Cortex of kidney (tissue), 1 donor: ENCODE data around the gene CLECL1.
"Not testable (repeated sequence)": the region's sequence is repeated elsewhere in the genome, so short reads cannot be mapped to it uniquely, and the experiment has no call there.

Experiments used
- DNase-seq: peaks from one replicate; lab custom pipeline; 2025; lab: John Stamatoyannopoulos, UW

CLECL1 gene

DNA sequence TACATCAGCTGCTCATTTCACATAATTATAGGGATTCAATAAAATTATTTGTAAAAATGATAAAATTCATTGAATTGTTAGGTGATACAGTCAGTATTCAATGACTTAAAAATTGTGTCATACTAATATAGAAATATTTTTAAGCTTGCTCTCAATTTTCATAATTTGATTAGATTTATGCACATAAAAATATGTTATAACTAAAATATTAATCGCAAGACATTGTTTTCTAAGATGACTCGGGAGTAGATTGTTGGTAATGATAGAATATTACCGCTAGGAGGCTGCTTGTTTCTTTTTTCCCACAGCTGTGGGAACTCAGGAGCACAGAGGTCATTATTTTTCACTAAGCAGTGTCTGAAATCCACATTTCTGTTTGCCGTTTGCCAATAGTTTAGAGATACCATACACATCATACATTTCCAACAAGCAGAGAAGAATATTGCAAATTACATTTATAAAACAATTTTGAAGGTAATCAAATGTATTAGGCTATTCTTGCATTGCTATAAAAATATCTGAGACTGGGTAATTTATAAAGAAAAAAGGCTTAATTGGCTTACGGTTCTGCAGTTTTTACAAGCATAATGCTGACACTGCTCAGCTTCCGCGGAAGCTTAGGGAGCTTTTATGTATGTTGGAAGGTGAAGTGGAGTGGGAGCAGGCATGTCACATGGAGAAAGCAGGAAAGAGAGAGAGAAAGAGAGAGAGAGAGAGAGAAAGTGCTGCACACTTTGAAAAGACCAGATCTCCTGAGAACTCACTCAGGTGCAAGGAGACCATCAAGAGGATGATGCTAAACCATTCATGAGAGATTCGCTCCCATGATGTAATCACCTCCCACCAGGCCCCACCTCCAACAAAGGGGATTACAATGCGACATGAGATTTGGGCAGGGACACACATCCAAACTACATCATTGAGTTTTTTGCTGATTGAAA lies 18.6 kb upstream of the CLECL1 start:
- no peak for DNase-seq

DNA sequence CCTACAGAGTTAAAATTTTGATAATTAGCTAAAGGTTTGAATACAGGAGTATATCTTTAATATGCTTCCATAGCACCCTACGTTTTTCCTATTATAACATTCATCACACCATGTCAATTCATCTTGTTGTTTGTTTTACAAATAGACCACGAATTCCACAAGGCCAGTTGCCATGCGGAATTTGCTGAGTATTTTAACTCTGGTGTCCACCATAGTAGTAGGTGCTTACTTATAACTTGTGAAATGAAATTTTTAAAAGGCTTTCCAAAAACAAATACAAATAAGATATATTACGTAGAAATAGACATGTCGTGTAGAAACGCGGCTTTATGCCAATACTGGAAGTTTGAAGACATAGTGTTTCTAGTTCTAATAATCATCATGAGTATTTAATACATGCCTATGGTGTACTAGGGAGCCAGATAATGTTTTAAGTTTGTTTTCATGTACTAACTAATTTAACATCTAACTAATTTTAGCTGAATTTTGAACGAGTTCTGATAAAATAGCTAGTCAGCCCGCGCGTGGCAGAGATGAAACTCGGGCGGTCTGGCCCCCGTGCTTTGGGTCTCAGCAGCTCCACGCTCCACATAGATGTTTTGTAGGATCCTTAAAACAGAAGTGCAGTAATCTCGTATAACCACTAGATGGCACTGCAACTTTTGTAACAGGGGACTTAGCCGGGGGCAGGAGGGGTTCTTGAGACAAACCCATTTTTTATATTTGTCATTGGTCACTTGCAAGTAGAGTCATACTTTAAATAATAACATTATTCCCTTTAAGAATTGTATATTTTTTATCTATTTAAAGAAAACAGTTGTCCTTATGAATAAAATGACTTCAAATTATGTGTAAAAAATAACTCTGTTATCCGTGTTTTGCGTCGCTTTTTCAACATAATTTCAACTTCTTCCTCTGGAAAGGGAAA lies 17.6 kb upstream of the CLECL1 start:
- no peak for DNase-seq

DNA sequence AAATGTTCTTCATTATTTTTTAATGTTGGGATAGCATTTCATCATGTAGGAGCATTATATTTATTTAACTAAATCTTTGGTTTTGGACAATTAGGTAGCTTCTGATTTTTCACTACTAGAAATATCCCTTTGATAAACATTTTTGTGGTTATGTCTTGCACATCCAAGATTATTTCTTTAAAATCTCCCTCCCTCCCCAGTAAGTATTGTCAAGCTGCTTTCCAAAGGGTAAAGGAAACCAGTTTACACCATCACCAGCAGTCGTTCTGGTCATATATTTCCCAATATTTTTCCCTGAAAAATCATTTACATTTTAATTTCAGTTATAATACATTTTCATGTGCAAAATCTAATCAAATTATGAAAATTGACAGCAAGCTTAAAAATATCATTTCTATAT lies 16.7 kb upstream of the CLECL1 start:
- DNase-seq, result no peak

DNA sequence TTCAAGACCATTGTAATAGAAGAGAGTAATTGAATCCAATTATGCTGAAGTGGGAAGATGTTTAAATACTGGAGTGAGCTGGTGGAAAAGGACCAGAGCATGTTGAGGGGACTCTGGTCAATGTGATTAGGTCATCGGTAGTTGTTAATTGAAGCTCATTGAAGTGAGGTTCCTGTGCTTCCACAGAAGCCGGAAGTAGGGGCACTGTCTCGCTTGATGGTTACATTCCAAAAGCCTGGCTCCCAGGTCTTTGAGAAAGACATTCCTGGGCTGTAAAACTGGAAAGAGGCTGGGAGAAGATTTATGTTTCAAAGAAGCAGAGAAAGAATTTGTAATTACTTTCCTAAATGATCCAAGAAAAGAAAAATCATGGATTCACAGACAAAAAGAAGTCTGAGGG lies 12.3 kb upstream of the CLECL1 start:
- no peak for DNase-seq

DNA sequence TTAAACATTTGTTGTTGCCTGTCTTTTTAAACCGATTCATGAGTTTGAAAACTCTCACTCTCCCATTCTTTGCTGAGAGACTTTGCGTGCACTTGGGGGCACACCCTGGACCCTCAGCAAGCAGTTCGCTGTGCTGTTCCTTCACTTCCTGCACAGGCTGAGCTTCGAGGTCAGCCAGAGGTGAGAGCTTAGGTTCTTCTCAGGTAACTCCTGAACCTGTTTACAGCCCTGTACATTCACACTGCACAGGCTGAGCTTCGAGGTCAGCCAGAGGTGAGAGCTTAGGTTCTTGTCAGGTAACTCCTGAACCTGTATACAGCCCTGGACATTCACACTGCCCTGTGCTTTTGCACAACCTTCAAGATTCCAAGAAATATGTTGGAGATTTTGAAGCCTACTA lies 9.8 kb upstream of the CLECL1 start:
- no peak for DNase-seq

DNA sequence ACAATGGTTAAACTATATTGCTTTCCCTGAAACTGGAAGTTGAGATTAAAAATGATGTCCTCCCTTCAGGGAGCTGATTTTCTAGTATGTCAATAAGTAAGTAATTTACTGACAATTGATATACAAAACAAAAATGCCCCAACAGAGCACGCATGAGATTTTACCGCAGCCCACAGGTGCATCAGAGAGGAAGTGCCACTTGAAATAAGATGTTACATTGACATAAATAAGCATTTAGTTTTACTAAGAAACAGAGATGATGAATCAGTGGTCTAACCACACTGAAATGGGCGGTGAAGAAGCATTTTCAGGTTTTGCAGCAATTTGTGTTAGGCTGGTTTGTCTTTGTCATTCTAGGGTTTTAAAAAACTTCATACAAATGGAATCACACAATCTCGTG lies 8.8 kb upstream of the CLECL1 start:
- DNase-seq, result no peak

DNA sequence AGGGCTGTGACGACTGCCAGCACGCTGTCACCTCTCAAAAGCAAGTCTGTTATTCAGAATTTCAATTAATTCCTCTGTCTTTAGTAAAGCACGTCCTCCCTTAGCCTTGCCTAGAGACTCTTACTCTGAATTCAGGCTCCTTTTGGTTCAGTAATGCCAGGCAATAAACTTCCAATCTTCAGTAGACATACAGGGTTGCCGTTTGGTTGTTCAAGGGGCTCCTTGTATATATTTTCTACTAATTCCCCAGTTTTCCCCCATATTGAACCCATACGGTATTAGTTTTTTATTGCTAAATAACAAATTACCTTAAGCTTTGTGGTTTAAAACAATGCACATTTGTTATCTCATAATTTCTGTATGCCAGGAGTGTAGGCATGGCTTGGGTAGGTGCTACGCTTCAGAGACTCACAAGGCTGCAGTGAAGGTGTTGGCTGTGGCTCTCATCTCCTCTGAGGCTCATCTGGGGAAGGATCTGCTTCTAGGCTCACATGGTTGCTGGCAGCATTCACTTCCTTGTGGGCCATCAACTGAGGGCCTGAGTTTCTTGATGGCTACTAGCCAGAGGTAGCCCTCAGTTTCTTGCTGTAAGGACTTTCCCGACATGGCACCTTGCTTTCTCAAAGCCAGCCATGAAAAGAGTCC lies 7.3 kb upstream of the CLECL1 start:
- DNase-seq, result no peak

DNA sequence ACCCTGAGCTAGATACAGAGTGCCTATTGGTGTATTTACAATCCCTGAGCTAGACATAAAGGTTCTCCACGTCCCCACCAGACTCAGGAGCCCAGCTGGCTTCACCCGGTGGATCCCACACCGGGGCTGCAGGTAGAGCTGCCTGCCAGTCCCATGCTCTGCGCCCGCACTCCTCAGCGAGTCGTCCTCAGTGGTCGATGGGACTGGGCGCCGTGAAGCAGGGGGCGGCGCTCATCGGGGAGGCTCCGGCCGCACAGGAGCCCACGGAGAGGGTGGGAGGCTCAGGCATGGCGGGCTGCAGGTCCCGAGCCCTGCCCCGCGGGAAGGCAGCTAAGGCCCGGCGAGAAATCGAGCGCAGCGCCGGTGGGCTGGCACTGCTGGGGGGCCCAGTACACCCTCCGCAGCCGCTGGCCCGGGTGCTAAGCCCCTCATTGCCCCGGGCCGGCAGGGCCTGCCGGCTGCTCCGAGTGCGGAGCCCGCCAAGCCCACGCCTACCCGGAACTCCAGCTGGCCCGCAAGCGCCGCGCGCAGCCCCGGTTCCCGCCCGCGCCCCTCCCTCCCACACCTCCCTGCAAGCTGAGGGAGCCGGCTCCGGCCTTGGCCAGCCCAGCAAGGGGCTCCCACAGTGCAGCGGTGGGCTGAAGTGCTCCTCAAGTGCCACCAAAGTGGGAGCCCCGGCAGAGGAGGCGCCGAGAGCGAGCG lies 6.7 kb upstream of the CLECL1 start:
- not testable (repeated sequence) for DNase-seq

DNA sequence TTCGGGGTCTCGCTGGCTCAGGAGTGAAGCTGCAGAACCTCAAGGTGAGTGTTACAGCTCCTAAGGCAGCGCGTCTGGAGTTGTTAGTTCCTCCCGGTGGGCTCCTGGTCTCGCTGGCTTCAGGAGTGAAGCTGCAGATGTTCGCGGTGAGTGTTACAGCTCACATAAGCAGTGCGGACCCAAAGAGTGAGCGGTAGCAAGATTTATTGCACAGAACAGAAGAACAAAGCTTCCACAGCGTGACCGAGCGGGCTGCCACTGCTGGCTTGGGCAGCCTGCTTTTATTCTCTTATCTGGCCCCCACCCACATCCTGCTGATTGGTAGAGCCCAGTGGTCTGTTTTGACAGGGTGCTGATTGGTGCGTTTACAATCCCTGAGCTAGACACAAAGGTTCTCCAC lies 6.0 kb upstream of the CLECL1 start:
- DNase-seq, result not testable (repeated sequence)

DNA sequence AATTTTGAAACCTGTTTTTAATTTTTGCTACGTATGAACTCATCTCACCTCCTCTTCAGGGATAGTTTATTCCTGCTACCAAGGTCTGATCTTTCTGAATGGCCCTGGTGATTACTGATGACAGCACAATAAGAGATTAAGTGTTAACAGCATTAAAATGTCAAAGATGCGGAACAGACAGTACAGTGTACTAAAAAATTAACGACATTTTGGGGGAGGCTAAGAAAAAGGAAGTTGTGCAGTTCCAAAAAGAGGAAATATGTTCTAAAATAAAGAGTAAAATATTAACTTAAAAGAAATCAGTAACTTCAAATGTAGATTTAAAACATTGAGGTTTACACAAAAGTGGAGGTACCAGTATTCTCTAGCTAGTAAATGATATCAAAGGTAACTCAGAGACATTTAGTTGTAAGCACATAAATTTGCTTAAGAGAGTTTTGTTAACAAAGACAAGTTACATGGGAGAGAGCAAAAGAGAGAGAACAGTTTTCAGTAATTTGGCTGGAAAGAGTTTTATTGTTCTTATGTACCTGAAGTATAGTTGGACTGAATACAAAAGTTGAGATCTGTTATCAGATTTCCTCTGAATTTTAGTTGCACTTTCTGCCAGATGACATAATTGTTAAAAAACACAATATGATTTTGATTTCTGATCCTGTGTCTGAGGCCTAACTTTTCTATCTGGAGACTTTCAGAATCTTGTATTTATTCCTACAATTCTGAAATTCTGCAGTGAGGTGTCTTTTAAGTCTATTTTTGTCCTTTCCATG lies 4.2 kb upstream of the CLECL1 start:
- no peak for DNase-seq

DNA sequence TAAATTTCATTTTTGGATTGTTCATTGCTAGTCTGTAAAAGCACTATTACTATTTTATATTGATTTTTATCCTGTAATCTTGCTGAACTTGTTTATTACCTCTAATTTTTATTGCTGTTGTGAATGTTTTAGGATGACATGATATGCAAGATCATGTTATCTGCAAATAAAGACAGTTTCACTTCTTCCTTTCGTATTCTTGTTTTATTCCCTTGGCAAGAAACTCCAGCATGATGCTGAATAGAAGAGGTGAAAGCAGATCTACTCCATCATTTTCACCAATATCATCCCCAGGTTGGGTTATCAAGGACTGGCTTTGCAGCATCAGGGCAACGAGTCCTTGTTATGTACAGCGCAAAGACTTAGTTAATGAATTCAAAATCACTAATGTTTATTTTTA lies 2.7 kb upstream of the CLECL1 start:
- no peak for DNase-seq

DNA sequence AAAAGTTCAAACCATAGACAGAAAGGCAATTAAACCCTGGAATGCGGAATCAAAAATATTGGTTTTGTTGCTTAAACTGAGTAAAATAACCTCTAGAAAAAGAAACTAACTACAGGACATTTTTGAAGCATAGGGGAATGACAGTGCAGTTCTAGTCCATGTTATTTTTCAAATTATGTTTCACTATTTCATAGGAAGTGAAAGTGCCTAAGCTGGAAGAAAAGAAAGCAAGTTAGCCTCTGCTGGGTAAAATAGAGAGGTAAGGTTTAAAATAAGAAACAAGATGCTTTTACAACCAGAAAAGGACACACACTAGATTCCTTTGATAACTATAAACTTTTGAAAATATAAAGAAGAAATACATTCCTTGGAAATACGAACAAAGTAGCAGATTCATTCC lies 1.1 kb downstream of the CLECL1 start:
- DNase-seq, result no peak

DNA sequence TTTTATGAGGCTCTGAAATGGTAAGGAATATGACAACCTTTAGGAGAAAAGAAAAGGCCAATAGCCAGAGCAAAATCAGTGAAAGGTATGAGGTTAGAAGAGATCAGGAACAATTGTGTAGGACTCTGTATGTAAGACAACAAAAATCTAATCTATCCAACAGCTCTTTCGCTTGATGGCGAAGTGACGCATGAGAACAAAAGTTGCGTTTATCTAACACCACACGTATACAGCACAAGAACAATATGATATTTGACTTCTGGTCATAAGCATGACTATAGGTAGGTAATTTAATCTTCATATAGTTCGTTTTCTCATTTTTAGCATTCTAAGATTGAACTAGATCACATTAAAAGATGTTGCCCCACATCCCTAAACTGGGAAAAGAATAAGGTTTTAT lies 1.5 kb downstream of the CLECL1 start:
- no peak for DNase-seq

DNA sequence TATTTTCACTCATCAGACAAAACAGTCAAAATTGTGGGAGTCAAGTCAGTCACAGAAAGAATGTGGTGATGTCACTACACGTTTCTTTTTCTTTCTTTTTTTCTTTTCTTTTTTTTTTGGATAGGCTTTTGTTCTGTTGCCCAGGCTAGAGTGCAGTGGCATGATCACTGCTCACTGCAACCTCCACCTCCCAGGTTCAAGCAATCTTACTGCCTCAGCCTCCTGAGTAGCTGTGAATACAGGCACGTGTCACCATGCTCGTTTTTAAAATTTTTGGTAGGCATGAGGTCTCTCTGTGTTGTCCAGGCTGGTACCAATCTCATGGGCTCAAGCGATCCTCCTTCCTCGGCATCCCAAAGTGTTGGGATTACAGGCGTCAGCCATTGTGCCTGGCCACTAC lies 2.3 kb downstream of the CLECL1 start:
- no peak for DNase-seq

DNA sequence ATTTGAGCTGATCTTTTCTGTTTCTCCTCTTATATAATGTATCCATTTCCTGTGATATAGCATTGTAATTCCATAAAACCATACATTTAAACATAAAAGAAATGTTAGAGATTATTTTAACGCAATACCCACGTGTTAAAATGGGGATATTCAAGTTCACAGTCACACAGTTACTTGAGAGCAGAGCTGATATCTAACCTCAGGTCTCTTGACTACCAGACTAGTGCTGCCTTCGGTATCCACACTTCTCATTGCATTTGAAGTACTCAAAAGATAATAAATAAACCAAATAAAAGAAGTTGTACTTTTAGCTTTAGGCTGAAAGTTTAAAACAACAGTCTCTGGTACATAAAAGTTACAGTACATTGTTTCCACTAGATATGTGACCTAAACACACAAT lies 2.9 kb downstream of the CLECL1 start:
- DNase-seq, result no peak

DNA sequence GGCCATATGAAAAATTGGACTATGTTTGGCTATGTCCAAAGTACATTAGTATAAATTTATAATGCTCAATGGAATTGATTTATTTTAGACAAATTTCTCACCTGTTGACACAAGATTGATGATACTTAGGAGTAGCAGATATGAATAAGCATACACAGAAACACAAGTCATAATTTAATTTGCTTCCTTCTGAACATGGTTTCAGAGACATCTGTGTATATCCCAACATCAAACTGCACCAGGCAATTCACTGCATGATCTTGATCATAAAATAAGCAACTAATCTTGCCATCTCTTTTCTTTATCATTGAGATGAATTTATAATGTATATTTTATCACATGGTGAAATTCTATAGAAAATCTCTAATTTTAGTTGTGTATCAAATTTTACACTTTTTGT lies 3.8 kb downstream of the CLECL1 start:
- DNase-seq, result no peak

DNA sequence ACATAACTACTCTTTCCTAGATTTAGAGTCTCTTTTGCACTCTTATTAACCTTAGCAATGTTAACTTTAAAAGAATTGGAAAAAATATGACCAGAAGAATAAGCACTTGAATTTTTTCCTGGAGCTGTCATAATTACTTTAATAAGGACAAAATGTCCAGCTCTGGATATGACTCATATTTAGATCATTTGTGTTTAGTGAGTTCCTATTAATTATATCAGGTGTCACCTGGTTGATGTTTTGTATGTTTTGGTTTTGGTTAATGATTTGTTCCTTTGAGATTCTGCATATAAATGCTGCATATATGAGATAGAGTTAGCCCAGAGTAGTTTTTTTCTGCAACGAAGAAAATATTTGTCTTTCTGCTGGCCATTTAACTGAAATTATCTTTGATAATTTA lies 5.1 kb downstream of the CLECL1 start:
- DNase-seq, result no peak

DNA sequence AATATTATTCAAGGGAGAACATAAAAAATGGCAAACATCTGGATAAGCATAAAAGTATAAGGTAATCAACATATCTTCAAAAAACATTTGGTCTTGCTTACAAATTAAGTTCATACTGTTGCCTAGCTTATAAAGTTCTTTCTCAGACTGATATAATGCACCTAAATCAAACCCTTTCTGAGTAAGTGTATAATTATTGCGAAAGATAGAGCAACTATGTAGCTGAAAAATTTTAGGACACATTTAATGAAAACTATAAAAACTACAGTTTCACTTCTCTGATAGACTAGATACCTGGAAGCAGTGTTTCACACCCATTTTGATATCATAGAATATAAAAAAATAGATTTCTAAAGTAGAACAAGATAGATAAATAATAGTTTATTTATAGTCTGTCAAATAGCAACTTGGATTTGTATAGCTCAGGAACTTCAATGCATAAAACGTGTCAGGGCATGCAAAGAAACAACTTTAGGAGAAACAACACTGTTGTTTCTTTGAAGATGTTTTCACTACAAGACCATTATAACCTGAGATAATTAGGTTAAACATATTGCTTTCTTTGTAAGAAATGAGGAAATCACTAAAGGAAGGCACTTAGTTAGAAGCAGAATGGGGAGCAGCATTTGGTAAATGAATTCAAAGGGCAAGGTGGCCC lies 7.6 kb downstream of the CLECL1 start:
- no peak for DNase-seq

DNA sequence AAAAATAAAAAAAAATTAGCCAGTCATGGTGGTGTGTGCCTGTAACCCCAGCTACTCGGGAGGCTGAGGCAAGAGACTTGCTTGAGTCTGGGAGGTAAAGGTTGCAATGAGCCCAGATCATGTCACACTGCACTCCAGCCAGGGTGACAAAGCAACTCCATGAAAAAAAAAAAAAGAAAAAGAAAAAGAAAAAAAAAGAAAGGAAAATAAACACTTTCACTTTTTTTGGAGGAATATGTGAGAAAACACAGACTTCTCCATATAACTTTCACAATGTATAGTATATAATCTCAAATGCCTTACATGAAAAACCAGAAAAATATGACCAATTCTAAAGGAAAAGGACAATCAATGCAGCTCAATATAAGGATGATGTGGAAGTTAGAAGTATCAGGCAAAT lies 8.9 kb downstream of the CLECL1 start:
- no peak for DNase-seq

DNA sequence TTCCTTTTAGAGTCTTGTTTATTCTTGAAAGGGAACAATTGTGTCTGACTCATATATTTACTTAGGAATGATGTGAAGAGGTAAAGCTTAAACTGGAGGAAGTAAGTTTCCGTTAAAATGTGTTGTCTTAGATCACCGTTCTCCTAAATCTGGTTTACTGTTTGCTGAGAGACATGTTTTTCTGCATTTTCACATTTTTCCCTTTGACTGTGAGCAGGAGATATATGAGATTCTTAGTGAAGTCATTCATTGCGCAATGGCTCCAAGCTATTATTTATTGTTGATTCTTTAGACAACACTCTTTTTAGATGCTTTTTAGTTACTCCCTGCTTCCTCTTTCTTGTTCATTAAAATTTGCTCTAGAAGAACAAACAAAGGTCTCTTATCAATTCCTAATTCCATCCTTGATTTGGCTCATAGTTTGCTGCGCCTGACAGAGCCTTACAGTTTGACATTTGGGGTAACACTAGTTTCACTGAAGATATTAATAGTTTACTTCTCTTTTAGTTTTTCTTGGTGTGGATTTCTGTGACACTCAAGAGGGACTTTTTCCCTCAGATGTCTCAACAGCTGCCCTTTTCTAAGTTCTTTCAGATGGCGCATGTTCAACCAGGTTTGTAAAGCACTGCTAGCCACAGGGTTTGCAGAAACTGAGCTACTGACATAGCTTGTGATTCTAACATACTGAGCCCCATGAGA lies 11.4 kb downstream of the CLECL1 start:
- no peak for DNase-seq
